Activated CD4-positive, alpha-beta T cell treated with anti-CD3 and anti-CD28 coated beads, Interleukin-2, amount 10 ng/mL, durations not matched to agents 24 days and 14 days (primary cell): Measurements from ENCODE around the gene CENPP. TPM values are rescaled to one million over a fixed set of nuclear protein-coding genes. Genes with fewer than 3 reads are reported as not detected.

ENCODE experiments used
- DNase-seq: peaks from one replicate; pipeline ENCODE4 v3.0.0; 2022
- H3K27ac Mint-ChIP-seq: one replicate; pipeline ENCODE4 v1.8.0; 2022; ENCODE audit warnings: mild to moderate bottlenecking, mixed read lengths
- H3K27me3 Mint-ChIP-seq: one replicate; pipeline ENCODE4 v1.8.0; 2022; ENCODE audit warnings: mixed read lengths
- H3K36me3 Mint-ChIP-seq: one replicate; pipeline ENCODE4 v1.8.0; 2022; ENCODE audit warnings: low read depth, mild to moderate bottlenecking, mixed read lengths
- H3K4me1 Mint-ChIP-seq: one replicate; pipeline ENCODE4 v1.8.0; 2021; ENCODE audit warnings: mixed read lengths
- H3K4me3 Mint-ChIP-seq: one replicate; pipeline ENCODE4 v1.8.0; 2022; ENCODE audit warnings: mild to moderate bottlenecking, moderate library complexity, mixed read lengths
- H3K9me3 Mint-ChIP-seq: one replicate; pipeline ENCODE4 v1.8.0; 2021; ENCODE audit warnings: mixed read lengths
- intact Hi-C: fragments of 100-400 bp; cut with micrococcal nuclease; formaldehyde crosslinking; loops from one replicate; pipeline ENCODE4 v1.15.1; 2023
- total RNA-seq: library from RNA; stranded (reverse); gene quantifications from 2 replicates; pipeline ENCODE4 v1.2.3, GENCODE V29; 2022

The CENPP gene
- total RNA-seq, 1 donor from 2014 or later: 27.5 TPM

GRCh38 chr9:92508018-92508820, 182.5 kb downstream of the CENPP start:
- DNase-seq: no peak
- intact Hi-C loops: no loop called here
- Mint-ChIP-seq H3K36me3 (no peaks in the 10 kb centered on the region), H3K9me3 (no peaks in the 10 kb centered on the region), H3K4me1 (peaks cover 9% of the 10 kb centered on the region), H3K4me3 (no peak overlapping the region), H3K27ac (no peak overlapping the region), H3K27me3 (no peaks in the 10 kb centered on the region)

DNA sequence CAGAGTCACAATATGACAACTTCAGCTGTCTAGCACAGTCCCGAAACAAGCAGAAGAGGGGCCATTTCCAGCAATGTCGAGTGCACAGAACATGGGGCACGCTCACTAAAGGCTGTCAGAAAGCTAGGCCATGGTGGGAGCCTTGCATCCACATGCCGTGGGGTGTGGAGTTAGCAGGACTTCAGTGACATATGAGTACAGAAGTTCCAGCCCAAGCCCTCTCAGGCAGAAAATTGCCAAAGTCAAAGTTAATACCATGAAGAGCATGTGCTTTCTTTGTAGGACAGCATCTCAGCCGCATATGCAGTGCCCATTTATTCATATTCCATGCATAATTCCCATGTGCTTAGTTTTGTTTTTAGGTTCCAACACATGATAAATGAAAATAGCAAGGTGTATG, 183.3 kb downstream of the CENPP start:
- Mint-ChIP-seq H3K27me3 (no peaks in the 10 kb centered on the region), H3K4me1 (peaks cover 9% of the 10 kb centered on the region), H3K9me3 (no peaks in the 10 kb centered on the region), H3K4me3 (no peak overlapping the region), H3K27ac (no peak overlapping the region), H3K36me3 (no peaks in the 10 kb centered on the region)
- DNase-seq: no peak
- intact Hi-C loops: no loop called here

GRCh38 chr9:92510747-92511146, 185.0 kb downstream of the CENPP start:
- Mint-ChIP-seq H3K4me1 (peaks cover 9% of the 10 kb centered on the region), H3K9me3 (no peaks in the 10 kb centered on the region), H3K27ac (no peak overlapping the region), H3K4me3 (no peak overlapping the region), H3K27me3 (no peaks in the 10 kb centered on the region), H3K36me3 (no peaks in the 10 kb centered on the region)
- intact Hi-C loops: no loop called here
- DNase-seq: no peak

- Mint-ChIP-seq H3K36me3 (no peaks in the 10 kb centered on the region), H3K27ac (no peak overlapping the region), H3K4me1 (peaks cover 2% of the 10 kb centered on the region), H3K4me3 (no peak overlapping the region), H3K9me3 (no peaks in the 10 kb centered on the region), H3K27me3 (no peaks in the 10 kb centered on the region)
- DNase-seq: no peak
- intact Hi-C loops: no loop called here
These were observed 186.9 kb downstream of the CENPP start for GRCh38 chr9:92512622-92513021.

DNA sequence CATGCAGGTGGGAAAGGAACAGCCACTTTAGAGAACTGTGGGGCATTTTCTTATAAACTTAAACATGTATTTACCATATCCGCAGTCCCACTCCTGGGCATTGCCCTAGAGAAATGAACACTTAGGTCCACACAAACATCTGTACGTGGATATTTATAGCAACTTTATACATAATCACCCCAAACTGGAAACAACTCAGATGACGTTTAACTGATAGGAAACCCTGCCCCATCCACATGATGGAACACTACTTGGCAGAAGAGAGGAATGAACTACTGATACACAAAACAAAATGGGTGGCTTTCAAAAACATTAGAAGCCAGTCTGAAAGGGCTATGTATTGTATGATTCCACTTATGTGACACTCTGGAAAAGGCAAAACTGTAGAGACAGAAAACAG, 187.6 kb downstream of the CENPP start:
- Mint-ChIP-seq H3K36me3 (no peaks in the 10 kb centered on the region), H3K27ac (no peak overlapping the region), H3K4me3 (no peak overlapping the region), H3K4me1 (no peaks in the 10 kb centered on the region), H3K9me3 (no peaks in the 10 kb centered on the region), H3K27me3 (no peaks in the 10 kb centered on the region)
- intact Hi-C loops: no loop called here
- DNase-seq: no peak

DNA sequence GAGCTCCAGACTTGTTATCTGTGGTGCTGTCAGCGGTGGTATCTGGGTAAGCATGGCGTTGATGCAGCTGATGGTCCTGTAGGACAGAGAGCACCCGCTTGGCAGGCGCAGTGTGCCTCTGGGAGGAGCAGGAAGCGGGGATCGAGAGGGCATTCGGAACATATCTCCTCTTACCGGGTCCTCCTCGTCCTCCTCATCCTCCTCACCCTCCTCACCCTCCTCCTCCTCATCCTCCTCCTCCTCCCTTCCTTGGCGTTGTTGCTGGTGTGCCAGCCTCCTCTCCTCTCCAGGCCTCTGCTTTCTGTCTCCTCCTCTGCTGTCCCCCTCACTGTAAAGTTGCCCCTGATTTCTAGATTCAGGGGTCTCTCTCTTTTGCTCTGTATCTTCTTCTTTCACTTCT, 188.9 kb downstream of the CENPP start:
- DNase-seq: no peak
- intact Hi-C loops: no loop called here
- no peaks in the 10 kb centered on the region for H3K9me3 Mint-ChIP-seq
- no peak overlapping the region for H3K27ac Mint-ChIP-seq
- H3K4me3 Mint-ChIP-seq: no peak overlapping the region
- H3K4me1 Mint-ChIP-seq: no peaks in the 10 kb centered on the region
- no peaks in the 10 kb centered on the region for H3K27me3 Mint-ChIP-seq
- H3K36me3 Mint-ChIP-seq: no peaks in the 10 kb centered on the region

GRCh38 chr9:92516521-92516920, 190.8 kb downstream of the CENPP start:
- DNase-seq: no peak
- intact Hi-C loops: no loop called here
- Mint-ChIP-seq H3K4me1 (no peaks in the 10 kb centered on the region), H3K9me3 (no peaks in the 10 kb centered on the region), H3K27ac (no peak overlapping the region), H3K36me3 (no peaks in the 10 kb centered on the region), H3K27me3 (no peaks in the 10 kb centered on the region), H3K4me3 (no peak overlapping the region)

GRCh38 chr9:92517046-92517445, 191.3 kb downstream of the CENPP start:
- H3K27me3 Mint-ChIP-seq: no peaks in the 10 kb centered on the region
- H3K4me1 Mint-ChIP-seq: no peaks in the 10 kb centered on the region
- H3K9me3 Mint-ChIP-seq: no peaks in the 10 kb centered on the region
- no peak overlapping the region for H3K27ac Mint-ChIP-seq
- no peaks in the 10 kb centered on the region for H3K36me3 Mint-ChIP-seq
- DNase-seq: no peak
- intact Hi-C loops: no loop called here
- no peak overlapping the region for H3K4me3 Mint-ChIP-seq

- Mint-ChIP-seq H3K9me3 (no peaks in the 10 kb centered on the region), H3K36me3 (no peaks in the 10 kb centered on the region), H3K27me3 (no peaks in the 10 kb centered on the region), H3K4me3 (no peak overlapping the region), H3K4me1 (no peaks in the 10 kb centered on the region), H3K27ac (no peak overlapping the region)
- no peak for DNase-seq
- intact Hi-C loops: no loop called here
These were observed 192.4 kb downstream of the CENPP start for GRCh38 chr9:92518199-92518598.

- Mint-ChIP-seq H3K4me1 (no peaks in the 10 kb centered on the region), H3K9me3 (no peaks in the 10 kb centered on the region), H3K4me3 (no peak overlapping the region), H3K36me3 (no peaks in the 10 kb centered on the region), H3K27ac (no peak overlapping the region), H3K27me3 (no peaks in the 10 kb centered on the region)
- intact Hi-C loops: no loop called here
- DNase-seq: no peak
These were observed 195.1 kb downstream of the CENPP start for GRCh38 chr9:92520837-92521236.

- Mint-ChIP-seq H3K9me3 (no peaks in the 10 kb centered on the region), H3K36me3 (peaks cover 2% of the 10 kb centered on the region), H3K27me3 (no peaks in the 10 kb centered on the region), H3K4me1 (peaks cover 3% of the 10 kb centered on the region), H3K4me3 (no peak overlapping the region), H3K27ac (no peak overlapping the region)
- intact Hi-C loops: no loop called here
- DNase-seq: no peak
These were observed 197.5 kb downstream of the CENPP start for GRCh38 chr9:92522983-92523970.

- Mint-ChIP-seq H3K4me3 (no peak overlapping the region), H3K36me3 (peaks cover 2% of the 10 kb centered on the region), H3K27ac (no peak overlapping the region), H3K27me3 (no peaks in the 10 kb centered on the region), H3K4me1 (peaks cover 3% of the 10 kb centered on the region), H3K9me3 (no peaks in the 10 kb centered on the region)
- intact Hi-C loops: no loop called here
- DNase-seq: no peak
These were observed 199.1 kb downstream of the CENPP start for GRCh38 chr9:92524881-92525280.

GRCh38 chr9:92525306-92525705, 199.6 kb downstream of the CENPP start:
- H3K9me3 Mint-ChIP-seq: no peaks in the 10 kb centered on the region
- H3K36me3 Mint-ChIP-seq: peaks cover 2% of the 10 kb centered on the region
- H3K27me3 Mint-ChIP-seq: no peaks in the 10 kb centered on the region
- H3K4me3 Mint-ChIP-seq: no peak overlapping the region
- H3K27ac Mint-ChIP-seq: no peak overlapping the region
- DNase-seq: no peak
- H3K4me1 Mint-ChIP-seq: peaks cover 3% of the 10 kb centered on the region
- intact Hi-C loops: no loop called here

DNA sequence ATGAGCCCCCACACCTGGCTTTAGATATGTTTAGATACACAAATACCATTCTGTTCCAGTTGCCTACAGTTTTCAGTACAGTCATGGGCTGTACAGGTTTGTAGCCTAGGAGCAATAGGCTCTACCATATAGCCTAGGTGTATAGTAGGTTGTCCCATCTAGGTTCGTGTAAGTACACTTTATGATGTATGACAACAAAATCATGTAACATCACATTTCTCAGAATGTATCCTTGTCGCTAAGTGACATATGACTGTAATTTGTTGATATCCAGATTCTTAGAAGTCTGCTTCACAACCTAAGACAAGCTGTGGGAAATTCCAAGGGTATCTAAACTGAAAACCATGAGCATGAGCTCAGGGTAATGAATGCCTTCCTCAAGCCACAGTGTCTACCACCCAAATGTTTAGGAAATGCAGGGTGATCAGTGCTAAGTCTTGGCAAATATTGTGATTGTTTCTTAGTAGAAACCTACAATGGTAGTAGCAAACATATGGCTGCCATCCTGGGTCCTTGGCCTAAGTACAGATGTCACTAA, 201.6 kb downstream of the CENPP start:
- no peak for DNase-seq
- H3K36me3 Mint-ChIP-seq: peaks cover 2% of the 10 kb centered on the region
- H3K4me3 Mint-ChIP-seq: no peak overlapping the region
- H3K27ac Mint-ChIP-seq: no peak overlapping the region
- intact Hi-C loops: no loop called here
- no peaks in the 10 kb centered on the region for H3K9me3 Mint-ChIP-seq
- H3K4me1 Mint-ChIP-seq: peaks cover 3% of the 10 kb centered on the region
- no peaks in the 10 kb centered on the region for H3K27me3 Mint-ChIP-seq
